Right ventricle myocardium inferior (tissue), 1 donor: ENCODE results near the gene IL17RC. TPM values are rescaled to one million over a fixed set of nuclear protein-coding genes. Genes with fewer than 3 reads are reported as not detected.
"Not testable (repeated sequence)": the region's sequence is repeated elsewhere in the genome, so short reads cannot be mapped to it uniquely, and the experiment has no call there.

Experiments used
- ATAC-seq: fragments of 200-7000 bp; cut with Tn5 transposase; one replicate; pipeline ENCODE4 v1.9.1; 2020; ENCODE audit warnings: mild to moderate bottlenecking, moderate library complexity
- DNase-seq: peaks from one replicate; pipeline ENCODE4 v3.0.0; 2021; ENCODE audit errors: missing footprints
- intact Hi-C: fragments of 100-400 bp; cut with DNase I; formaldehyde crosslinking; loops from one replicate; pipeline ENCODE4 v1.11.0; 2022
- total RNA-seq: library from RNA; stranded (reverse); fragmentation: NEBNext Ultra II Directional; extraction: Animal tissue kit (Norgen Biotek cat#: 25700); gene quantifications from one replicate; pipeline ENCODE4 v1.2.1, GENCODE V29; 2021
- donor health status: DM: no; HTN: yes; CAD: no; lungs with severe emphysema.

IL17RC gene
- total RNA-seq, 1 donor from 2014 or later, result 33.7 TPM

DNA sequence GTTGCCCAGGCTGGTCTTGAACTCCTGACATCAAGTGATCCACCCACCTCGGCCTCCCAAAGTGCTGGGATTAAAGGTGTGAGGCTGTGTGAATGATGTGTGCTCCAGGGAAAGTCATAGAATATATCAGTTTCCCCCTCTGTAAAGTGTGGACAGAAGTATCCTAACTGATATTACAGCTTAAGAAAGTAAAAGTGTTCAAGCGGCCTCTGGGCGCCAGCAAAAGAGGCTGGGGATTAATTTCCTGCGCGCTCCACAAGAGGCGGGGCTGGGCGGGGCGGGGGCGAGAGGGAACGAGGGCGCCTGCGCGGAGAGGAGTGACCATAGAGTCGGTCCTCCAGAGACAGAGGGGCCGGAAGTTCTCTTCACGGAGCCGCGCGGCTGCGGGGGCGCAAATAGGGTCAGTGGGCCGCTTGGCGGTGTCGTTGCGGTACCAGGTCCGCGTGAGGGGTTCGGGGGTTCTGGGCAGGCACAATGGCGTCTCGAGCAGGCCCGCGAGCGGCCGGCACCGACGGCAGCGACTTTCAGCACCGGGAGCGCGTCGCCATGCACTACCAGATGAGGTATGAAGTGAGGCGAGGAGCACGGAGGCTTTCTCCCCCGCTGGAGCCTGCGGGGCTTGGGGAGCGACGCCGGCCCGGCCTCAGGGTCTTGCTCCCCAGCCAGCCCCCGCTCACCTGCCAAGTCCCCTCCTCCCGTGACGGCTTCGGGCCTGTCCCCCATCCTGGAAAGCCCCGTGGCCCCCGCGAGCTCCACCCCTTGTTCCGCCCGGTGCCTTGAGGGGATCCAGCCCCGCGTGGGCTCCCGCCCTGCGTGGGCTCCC lies 26.4 kb upstream of the IL17RC start, which contains the start of gene JAGN1:
Gene JAGN1, plus strand, starts transcription at position 362 of the 823 bp plus-strand sequence. Its CDS starts 113 bp downstream, at position 475.
- DNase-seq (peak; percentile 94), ATAC-seq (peak; percentile 98)
- intact Hi-C loops, result loop anchor here (2.0 kb wide), 2 partner anchors 26 to 28 kb away; partner anchors contain the start of gene IL17RC

DNA sequence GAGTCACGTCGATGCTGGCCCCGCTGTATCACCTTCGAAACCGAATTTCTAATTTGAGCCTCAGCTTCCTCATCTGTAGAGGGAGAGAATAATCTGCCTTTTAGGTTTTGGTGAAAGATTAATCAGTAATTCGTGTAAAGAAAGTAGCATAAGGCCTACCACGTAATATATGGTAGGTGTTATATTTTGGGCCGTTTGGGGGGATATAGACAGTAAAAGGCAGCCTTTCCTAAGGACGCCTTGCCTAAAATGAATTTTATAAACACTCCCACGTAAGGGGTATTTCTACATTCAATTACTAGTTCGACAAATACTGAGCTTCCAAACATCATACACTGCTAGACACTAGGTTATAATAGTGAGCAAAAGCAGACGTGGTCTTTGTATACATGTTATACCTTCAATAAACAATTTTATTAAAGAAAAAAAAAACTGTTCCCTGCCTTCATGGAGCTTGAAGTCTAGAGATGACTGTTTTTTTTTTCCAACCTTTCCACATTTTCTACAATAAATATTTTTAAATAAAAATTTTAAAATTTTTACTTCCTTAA lies 25.8 kb upstream of the IL17RC start:
- intact Hi-C loops, result loop anchor here (2.0 kb wide), 2 partner anchors 26 to 28 kb away; partner anchors contain the start of gene IL17RC
- DNase-seq, result no peak
- no peak for ATAC-seq

DNA sequence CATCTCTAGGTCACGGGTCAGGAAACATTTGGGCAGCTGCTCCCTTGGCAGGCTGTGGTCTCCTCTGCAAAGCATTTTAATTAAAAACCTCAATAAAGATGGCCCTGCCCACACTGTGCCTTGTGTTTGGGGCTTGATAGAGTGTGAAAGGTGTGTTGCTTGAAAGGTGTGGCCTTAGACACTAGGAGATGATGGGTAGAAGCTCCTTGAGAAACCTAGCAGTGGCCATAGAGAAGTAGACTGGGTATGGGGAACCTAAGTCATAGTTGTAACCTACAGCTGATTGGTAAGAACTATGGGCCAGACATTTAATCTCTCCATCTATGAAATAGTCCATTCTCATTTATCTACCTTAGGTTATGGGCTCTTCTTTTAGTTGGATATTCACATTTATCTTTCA lies 23.2 kb upstream of the IL17RC start:
- intact Hi-C loops, result no loop called here
- ATAC-seq, result no peak
- no peak for DNase-seq

DNA sequence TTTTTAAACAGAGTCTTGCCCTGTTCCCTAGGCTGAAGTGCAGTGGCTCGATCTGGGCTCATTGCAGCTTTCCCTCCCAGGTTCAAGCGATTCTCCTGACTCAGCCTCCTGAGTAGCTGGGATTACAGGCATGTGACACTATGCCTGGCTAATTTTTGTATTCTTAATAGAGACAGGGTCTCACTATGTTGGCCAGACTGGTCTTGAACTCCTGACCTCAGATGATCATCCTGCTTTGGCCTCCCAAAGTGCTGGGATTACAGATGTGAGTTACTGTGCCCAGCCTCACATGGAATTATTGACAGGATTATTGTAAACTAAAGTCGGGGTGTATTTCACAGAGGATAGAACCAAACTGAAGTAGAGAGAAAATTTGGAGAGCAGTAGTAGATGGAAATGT lies 21.2 kb upstream of the IL17RC start:
- ATAC-seq, intact Hi-C loops, DNase-seq: not testable (repeated sequence)

DNA sequence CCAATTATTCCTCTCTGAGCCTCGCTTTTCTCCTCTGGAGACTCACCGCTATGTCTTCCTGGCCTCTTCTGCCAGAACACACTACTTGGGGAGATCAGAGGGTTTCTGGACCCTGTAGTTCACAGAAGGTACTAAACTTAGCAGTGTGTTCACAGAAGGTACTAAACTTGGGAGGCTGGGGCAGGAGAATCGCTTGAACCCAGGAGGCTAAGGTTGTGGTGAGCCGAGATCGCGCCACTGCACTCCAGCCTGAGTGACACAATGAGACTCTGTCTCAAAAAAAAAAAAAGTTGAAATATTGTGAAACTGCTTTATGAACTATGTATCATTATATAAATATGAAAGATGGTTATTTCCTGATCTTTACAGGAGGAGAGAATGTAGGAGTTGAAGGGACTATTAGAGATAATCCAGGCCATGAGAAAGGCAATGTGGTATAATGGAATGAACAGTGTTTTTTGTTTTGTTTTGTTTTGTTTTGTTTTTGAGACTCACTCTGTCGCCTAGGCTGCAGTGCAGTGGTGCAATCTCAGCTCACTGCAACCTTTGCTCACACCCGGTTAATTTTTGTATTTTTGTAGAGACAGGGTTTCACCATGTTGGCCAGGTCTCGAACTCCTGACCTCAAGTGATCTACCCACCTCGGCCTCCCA lies 20.0 kb upstream of the IL17RC start:
- DNase-seq, ATAC-seq, intact Hi-C loops: not testable (repeated sequence)

DNA sequence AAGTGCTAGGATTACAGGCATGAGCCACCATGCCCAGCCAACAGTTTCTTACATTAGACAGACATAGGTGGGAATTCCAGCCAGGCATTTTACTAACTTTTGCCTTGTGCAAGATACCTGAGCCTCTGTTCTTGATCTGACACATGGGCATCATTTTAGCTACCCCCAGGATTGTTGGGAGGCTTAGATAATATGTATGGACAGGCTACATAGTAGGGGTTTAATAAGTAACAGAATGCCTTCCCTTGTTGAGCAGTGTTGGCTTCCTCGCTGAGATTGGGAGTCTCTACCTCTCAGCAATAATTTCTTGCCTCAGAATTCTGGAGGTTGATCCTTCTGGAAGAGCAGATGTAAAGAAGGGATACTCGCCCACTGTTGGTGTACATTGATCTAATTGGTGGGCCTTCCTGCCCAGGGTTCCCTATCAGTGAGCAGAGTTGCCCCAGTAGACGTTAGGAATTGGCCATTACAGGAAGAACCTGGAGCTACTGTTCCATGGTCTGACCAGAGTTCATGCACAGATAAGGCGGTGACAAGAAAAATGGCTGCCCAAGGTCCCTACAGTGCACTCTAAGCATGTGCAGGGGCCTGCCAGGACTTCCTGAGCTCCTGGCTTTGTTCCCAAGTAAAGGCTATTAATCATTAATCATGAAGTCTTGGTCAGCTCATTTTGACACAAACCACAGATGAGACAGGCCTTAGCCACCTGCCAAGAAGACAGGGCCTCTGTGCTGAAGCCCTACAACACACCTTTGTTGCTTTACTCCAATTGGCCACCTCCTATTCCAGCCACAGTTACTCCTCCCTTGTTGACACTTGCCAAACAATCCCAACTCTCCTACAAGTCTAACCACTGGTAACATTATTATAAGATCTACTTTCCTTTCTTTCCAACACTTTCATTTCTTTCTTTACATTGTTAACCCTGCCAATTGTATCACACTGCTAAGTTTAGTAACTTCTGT lies 19.2 kb upstream of the IL17RC start:
- no peak for DNase-seq
- no peak for ATAC-seq
- intact Hi-C loops, result no loop called here

DNA sequence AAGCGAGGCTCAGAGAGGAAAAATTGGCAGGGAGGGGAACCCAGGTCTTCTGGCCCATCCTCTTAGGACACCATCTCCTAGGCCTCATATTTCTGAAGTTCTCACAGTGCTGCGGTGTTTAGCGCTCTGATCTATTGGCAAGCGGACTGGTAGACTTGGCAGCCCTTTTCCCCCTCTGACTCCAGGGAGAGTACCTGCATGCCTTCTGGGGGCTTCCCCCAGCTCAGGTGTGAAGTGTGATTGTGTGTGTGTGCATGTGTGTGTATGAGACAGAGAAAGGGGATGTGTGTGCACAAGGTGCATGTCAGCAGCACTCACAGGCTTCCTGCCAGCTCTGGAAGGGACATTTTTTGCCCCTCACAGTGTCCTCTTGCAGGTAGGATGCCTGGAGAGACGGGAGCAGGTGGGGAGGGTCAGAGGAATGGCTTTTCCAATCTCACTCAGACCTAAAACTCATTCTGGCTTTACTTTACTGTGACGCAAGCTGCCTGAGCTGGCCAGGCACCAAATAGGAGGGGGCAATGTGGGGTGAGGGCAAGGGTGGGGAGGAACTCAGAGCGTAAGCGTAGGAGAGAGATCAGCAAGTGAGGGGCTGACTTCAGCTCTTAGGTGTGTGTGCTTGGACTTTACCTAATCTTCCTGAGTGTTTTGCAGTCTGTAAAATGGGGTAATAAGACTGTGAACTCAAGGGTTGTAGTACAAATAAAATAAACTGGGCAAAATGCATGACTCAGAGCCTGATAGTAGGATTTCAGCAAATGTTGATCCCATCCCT lies 18.2 kb upstream of the IL17RC start:
- no peak for ATAC-seq
- intact Hi-C loops, result no loop called here
- no peak for DNase-seq

DNA sequence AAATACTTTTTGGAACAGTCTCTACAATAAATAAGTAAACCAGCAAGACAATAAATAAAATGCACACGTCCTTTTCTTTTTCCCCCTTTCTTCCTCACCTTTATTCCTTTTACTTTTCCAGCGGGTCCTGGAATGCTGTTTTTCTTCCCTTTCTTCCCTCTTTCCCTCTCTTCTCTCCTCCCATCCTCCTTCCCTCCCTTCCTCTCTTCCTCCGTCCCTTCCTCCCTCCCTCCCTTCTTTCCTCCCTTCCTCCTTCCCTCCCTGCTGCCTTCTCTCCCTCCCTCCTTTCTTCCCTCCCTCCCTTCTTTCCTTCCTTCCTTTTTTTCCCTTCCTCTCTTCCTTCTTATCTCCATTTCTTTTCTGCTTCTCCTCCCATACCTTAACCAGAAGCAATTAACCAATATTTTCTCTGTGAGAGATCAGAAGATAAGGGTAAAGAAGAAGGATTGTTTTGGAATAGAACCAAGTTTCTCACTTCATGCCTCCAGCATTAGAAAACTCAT lies 17.6 kb upstream of the IL17RC start:
- intact Hi-C loops, result no loop called here
- DNase-seq (no peak), ATAC-seq (no peak)

DNA sequence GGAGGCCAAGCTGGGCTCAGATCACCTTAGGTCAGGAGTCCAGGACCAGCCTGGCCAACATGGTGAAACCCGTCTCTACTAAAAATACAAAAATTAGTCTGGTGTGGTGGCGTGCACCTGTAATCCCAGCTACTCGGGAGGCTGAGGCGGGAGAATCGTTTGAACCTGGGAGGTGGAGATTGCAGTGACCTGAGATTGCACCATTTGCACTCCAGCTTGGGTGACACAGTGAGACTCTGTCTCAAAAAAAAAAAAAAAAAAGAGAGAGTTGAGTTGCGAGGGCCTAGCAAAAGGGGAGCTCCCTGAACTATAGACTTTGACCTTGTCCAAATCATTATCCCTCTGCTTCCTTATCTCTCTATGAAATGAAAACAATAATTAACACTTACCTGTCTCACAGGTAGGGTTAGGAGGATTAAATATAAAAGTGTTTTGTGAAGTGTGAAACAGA lies 15.9 kb upstream of the IL17RC start:
- DNase-seq, intact Hi-C loops, ATAC-seq: not testable (repeated sequence)

DNA sequence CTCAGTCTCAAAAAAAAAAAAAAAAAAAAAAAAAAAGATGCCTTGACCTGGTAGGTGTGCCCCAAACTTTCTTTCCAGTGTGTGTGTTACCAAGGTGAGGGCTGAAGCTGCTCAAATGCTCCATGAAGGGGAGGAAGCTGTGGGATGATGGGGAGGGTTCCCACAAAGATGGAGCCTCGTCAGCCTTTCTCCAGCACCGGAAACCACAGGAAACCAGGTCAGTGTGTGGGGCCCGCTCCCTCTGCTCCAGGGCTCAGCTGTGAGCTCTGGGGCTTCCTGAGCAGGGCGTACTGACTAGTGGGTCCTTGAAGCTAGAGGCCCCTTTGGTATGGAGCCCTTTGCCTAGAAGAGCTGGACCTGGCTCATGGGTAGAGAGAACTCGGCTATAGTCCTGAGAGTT lies 14.9 kb upstream of the IL17RC start:
- intact Hi-C loops, result no loop called here
- no peak for ATAC-seq
- no peak for DNase-seq

DNA sequence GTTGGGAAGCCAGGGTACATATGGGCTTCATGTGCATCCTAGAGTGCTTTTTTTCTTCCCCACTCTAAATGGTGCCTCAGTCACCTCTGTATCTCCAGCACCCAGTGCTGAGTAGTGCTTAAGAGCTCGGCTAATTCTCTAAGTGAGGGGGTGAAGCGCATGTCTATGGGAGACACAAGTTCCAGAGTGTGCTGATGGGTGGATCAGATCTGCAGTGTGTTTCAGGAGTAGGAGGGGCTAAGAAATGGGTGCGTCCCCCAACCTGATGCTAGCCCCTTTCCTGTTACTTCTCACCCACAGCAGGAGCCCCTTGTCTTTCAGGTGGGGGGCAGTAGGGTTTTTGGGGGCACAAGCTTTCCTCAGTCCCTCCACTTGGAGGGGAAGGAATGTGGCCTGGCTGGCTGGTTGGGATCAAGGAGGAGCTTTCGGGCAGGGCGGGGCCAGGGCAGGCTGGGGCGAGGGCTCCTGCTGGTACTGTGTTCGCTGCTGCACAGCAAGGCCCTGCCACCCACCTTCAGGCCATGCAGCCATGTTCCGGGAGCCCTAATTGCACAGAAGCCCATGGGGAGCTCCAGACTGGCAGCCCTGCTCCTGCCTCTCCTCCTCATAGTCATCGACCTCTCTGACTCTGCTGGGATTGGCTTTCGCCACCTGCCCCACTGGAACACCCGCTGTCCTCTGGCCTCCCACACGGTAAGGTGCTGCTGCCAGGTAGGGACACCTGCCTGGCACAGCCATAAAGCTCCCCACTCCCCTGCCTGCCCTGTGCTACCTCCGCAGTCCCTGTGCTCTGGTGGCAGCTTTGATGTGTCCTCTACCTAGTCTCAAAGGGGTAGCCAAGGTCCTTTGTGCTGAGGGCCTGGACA lies 14.3 kb upstream of the IL17RC start, which contains the start of gene IL17RE:
Gene IL17RE, plus strand, starts transcription at position 477 of the 866 bp plus-strand sequence. Its CDS starts 85 bp downstream, at position 562.
- ATAC-seq (no peak), DNase-seq (no peak)
- intact Hi-C loops, result no loop called here

DNA sequence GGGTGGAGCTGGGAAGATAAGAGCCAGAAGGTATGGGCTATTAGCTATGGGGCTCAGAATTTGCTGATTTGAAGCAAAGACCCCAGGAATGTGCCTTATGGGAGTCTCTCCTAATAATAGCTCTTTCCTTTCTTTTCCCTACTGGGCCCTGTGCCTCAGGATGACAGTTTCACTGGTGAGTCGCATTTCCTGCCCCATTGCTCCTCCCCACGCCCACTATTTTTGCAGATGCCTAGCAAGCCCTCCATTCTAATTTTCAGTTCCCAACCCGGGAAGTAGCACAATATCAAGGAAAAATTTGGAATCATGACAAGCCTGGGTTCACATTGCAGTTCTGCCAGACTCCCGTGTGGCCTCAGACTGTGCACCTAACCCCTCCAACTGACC lies 13.7 kb upstream of the IL17RC start:
- DNase-seq (no peak), ATAC-seq (no peak)
- intact Hi-C loops, result no loop called here

DNA sequence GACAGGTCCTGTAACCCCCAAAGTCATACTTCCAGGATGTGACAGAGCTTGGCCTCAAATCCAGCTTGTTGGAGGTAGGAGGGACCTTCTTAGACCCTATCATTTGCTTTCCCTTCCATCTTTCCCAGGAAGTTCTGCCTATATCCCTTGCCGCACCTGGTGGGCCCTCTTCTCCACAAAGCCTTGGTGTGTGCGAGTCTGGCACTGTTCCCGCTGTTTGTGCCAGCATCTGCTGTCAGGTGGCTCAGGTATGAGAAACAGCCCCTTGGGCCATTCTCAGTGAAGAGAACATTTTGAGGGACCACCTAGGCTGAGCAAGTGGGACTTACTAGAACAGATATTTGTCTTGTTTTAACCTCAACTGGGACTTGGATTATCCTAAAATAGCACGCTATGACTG lies 13.0 kb upstream of the IL17RC start:
- ATAC-seq, result no peak
- intact Hi-C loops, result no loop called here
- DNase-seq, result no peak

DNA sequence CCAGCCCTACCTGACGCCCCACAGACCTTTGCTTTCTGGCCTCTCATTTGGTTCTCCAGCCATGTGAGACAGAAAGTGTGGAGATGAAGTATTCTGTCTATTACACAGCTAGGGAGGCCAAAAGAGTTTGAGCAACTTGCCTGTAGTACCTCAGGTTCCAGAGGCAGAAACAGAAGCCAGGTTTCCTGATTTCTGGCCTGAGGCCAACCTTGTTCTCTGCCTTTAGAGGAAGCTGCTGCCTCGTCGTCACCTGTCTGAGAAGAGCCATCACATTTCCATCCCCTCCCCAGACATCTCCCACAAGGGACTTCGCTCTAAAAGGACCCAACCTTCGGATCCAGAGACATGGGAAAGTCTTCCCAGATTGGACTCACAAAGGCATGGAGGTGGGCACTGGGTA lies 10.4 kb upstream of the IL17RC start:
- intact Hi-C loops, result no loop called here
- DNase-seq (no peak), ATAC-seq (no peak)

DNA sequence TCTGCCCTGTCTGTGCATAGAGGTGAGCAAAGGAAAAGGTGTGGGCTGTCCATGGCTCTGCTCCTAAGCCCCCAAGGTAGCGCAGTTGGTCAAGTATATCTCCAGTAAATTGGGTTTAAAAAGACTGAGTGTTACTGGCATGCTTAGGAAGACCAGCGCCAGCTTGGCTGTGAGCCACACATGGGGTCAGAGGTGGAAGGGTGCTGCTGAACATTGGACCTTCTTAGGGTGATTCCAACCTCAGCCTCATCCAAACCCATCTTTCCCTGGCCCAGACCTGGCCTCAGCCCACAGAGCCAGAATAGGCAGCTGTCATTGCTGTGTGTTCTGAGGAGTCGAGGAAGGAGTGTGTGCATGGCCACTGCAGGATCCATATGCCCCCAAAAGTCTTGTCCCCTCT lies 8.6 kb upstream of the IL17RC start:
- intact Hi-C loops, result no loop called here

DNA sequence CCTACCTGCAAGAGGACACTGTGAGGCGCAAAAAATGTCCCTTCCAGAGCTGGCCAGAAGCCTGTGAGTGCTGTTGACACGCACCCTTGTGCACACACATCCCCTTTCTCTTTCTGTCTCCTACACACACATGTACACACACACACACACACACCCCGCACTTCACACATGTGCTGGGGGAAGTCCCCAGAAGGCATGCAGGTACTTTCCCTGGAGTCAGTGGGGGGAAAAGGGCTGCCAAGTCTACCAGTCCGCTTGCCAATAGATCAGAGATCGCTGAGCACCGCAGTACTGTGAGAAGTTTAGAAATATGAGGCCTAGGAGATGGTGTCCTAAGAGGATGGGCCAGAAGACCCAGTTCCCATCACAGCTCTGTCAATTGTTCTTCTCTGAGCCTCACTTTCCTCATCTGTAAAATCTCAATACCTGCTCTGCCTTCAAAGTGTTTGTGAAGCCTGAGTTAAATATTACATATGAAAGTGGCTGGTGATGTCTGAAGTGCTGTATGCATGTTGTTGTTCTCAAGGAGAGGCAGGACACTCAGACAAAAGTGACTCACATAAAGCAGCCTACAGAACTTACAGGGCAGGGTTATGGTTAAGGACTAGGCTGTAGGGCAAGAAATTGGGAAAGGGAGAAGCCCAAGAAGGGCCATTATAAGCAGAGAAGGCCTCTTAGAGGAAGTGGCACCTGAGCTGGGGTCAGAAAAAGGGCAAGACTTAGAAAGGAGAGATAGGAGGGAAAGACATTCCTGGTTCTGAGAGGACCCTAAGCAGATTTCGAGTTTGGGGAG lies 7.5 kb upstream of the IL17RC start:
- intact Hi-C loops, result loop anchor here (10.0 kb wide), 2 partner anchors 45 to 405 kb away; no protein-coding TSS in a partner anchor
- no peak for ATAC-seq
- DNase-seq, result no peak

More for the DNA sequence above, 8.6 kb upstream of the IL17RC start:
- DNase-seq (no peak), ATAC-seq (no peak)
